ENCODE data around the gene TRIM71. TPM values are rescaled to one million over a fixed set of nuclear protein-coding genes. Genes with fewer than 3 reads are reported as not detected.
"Not testable (repeated sequence)": the region's sequence is repeated elsewhere in the genome, so short reads cannot be mapped to it uniquely, and the experiment has no call there.

The TRIM71 gene
- total RNA-seq, 1 experiment from 2014 or later: 376 TPM

GRCh38 chr3:32847045-32847444 lies 29.2 kb downstream of the TRIM71 start:
- H3K14ac ChIP-seq (ENCODE audit: insufficient read depth, low read length); H3K18ac ChIP-seq (ENCODE audit: insufficient read length, low read depth, low read length); H2BK20ac ChIP-seq (ENCODE audit: low read depth, low read length, poor library complexity, severe bottlenecking); DNase-seq; H3K27me3 Mint-ChIP-seq (ENCODE audit: low read depth); H3K9me3 Mint-ChIP-seq; H3K4me2 ChIP-seq (ENCODE audit: insufficient read depth, insufficient read length, low read length); H2BK12ac ChIP-seq (ENCODE audit: insufficient read length, low read depth, low read length); H3K4ac ChIP-seq (ENCODE audit: low read depth, low read length); H4K5ac ChIP-seq (ENCODE audit: insufficient read length, low read depth, low read length); H3K23ac ChIP-seq (ENCODE audit: insufficient read length, low read depth, low read length); H4K91ac ChIP-seq (ENCODE audit: insufficient read length, low read depth, low read length); H2AFZ ChIP-seq (ENCODE audit: low read length); H3K56ac ChIP-seq (ENCODE audit: insufficient read length, low read depth, low read length); H3K9me3 ChIP-seq (ENCODE audit: control insufficient read depth, low read depth, low read length); H3K79me1 ChIP-seq (ENCODE audit: insufficient read depth, low read depth, low read length, poor library complexity, severe bottlenecking); H4K20me1 ChIP-seq (ENCODE audit: control insufficient read depth, insufficient read depth, insufficient read length); H2BK5ac ChIP-seq (ENCODE audit: insufficient read length, low read length); H3K27me3 ChIP-seq (ENCODE audit: insufficient read depth, low read length); H2BK120ac ChIP-seq (ENCODE audit: low read depth, low read length, poor library complexity, severe bottlenecking); H4K8ac ChIP-seq (replicated peaks; ENCODE audit: insufficient read length, low read depth, low read length); H3K23me2 ChIP-seq (ENCODE audit: insufficient read length, low read depth, low read length, poor library complexity, severe bottlenecking); H3T11ph ChIP-seq (ENCODE audit: low read length); H3K27ac ChIP-seq (ENCODE audit: insufficient read length, low read depth, low read length); H3K9ac ChIP-seq (ENCODE audit: extremely low read depth, insufficient read length, low read length); H2BK15ac ChIP-seq (ENCODE audit: low read depth, low read length); H2AK5ac ChIP-seq (ENCODE audit: insufficient read length, low read length): not testable (repeated sequence)
- Mint-ChIP-seq H3K4me1 (peaks cover 89 to 94% of the 10 kb centered on the region in 2 experiments), H3K36me3 (ENCODE audit: insufficient read depth in 1 of 3, low read depth in 3 of 3) (peaks cover 0 to 24% (median 17%) of the 10 kb centered on the region in 3 experiments; a peak in 6 of 7 replicates), H3K4me3 (peak overlapping the region in 1 of 2 experiments; percentile 50; a peak in 3 of 5 replicates), H3K27ac (peak overlapping the region in 2 of 3 experiments; percentile 44 to 56; a peak in 2 of 7 replicates)
- WGBS (ENCODE audit: extremely low coverage, insufficient read length, low lambda C conversion rate): no CpG with 5 or more reads among the region's 15 CpGs
- peaks cover 56% of the 10 kb centered on the region for H3K4me1 ChIP-seq (ENCODE audit: insufficient read depth, low read length)
- H3K79me2 ChIP-seq (ENCODE audit: insufficient read depth, low read length): peaks cover 87% of the 10 kb centered on the region
